Measurements from ENCODE around the gene FSTL5.

Gene FSTL5

GRCh38 chr4:161680146-161680545 is 483.7 kb downstream of the FSTL5 start:
- no peak for DNase-seq

GRCh38 chr4:161664740-161665139 is 499.1 kb downstream of the FSTL5 start:
- DNase-seq = no peak

GRCh38 chr4:161663844-161664243 is 500.0 kb downstream of the FSTL5 start:
- no peak for DNase-seq

GRCh38 chr4:161658676-161659075 is 505.1 kb downstream of the FSTL5 start:
- no peak for DNase-seq

- DNase-seq = no peak
Measured at GRCh38 chr4:161657616-161658015, 506.2 kb downstream of the FSTL5 start.

GRCh38 chr4:161656594-161656993 is 507.2 kb downstream of the FSTL5 start:
- no peak for DNase-seq

- DNase-seq = no peak
Measured at GRCh38 chr4:161655148-161655547, 508.7 kb downstream of the FSTL5 start.

- no peak for DNase-seq
Measured at GRCh38 chr4:161653697-161654096, 510.1 kb downstream of the FSTL5 start.

GRCh38 chr4:161651586-161651985 is 512.2 kb downstream of the FSTL5 start:
- DNase-seq = no peak

GRCh38 chr4:161650812-161651211 is 513.0 kb downstream of the FSTL5 start:
- no peak for DNase-seq

- DNase-seq = no peak
Measured at GRCh38 chr4:161647757-161648156, 516.0 kb downstream of the FSTL5 start.

GRCh38 chr4:161642708-161643107 is 521.1 kb downstream of the FSTL5 start:
- no peak for DNase-seq

- no peak for DNase-seq
Measured at GRCh38 chr4:161629694-161630441, 533.9 kb downstream of the FSTL5 start.

- DNase-seq = no peak
Measured at GRCh38 chr4:161604516-161605300, 559.1 kb downstream of the FSTL5 start.

GRCh38 chr4:161601011-161601410 is 562.8 kb downstream of the FSTL5 start:
- DNase-seq = no peak

GRCh38 chr4:161595230-161595771 is 568.5 kb downstream of the FSTL5 start:
- no peak for DNase-seq

GRCh38 chr4:161585011-161585410 is 578.8 kb downstream of the FSTL5 start:
- DNase-seq = no peak

GRCh38 chr4:161583549-161583948 is 580.3 kb downstream of the FSTL5 start:
- DNase-seq = no peak

GRCh38 chr4:161581262-161582230 is 582.3 kb downstream of the FSTL5 start:
- no peak for DNase-seq

GRCh38 chr4:161577579-161578301 is 586.1 kb downstream of the FSTL5 start:
- no peak for DNase-seq

GRCh38 chr4:161573836-161574235 is 590.0 kb downstream of the FSTL5 start:
- no peak for DNase-seq

- DNase-seq = no peak
Measured at GRCh38 chr4:161564230-161564834, 599.5 kb downstream of the FSTL5 start.
